Posterior vena cava (tissue), 2 donors: ENCODE measurements around the gene CISD2. TPM values are rescaled to one million over a fixed set of nuclear protein-coding genes. Genes with fewer than 3 reads are reported as not detected.
"Not testable (repeated sequence)": the region's sequence is repeated elsewhere in the genome, so short reads cannot be mapped to it uniquely, and the experiment has no call there.

Experiments
- DNase-seq: peaks from one replicate; pipeline ENCODE4 v3.0.0-alpha.2; 2020; ENCODE audit warnings: low spot score
- intact Hi-C, 2 donors: fragments of 100-400 bp; cut with DNase I; formaldehyde crosslinking; loops; one replicate each; pipeline versions ENCODE4 v1.14.1 to v1.14.2; 2022 to 2023
- total RNA-seq, 2 donors: library from RNA; stranded (reverse); fragmentation: NEBNext Ultra II Directional; extraction: Animal tissue kit (Norgen Biotek cat#: 25700); gene quantifications; one replicate each; pipeline ENCODE4 v1.2.1, GENCODE V29; 2021
- donor health status: DM: yes; HTN: yes; CAD: no.
- donor health status: DM: yes; HTN: yes; CAD: no.

Gene CISD2
- total RNA-seq, 2 donors from 2014 or later: 15.3 to 22.5 TPM

GRCh38 chr4:102883278-102883677 is 14.5 kb downstream of the CISD2 start:
- DNase-seq: no peak

GRCh38 chr4:102888570-102888969 is 19.8 kb downstream of the CISD2 start:
- DNase-seq, intact Hi-C loops: not testable (repeated sequence)

More at GRCh38 chr4:102883278-102883677, 14.5 kb downstream of the CISD2 start:
- intact Hi-C loops: no loop called here

DNA sequence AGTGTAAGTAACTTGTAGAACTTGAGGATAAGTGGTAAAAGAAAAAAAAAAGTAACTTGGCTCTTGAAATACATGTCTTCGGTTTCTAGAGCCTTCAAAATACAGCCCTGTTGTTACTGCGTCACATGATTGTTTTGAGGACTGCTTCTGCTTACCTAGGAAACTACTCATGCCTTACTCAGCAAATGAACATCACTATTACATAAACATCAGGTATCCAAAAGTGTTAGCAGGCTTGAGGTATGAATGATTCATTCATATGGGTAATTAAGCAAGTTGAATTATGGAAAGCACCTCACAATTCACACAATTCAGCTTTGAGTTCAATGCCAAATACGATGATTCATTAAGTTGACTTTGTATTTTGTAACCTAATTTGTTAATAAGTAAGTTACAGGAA is 21.1 kb downstream of the CISD2 start:
- DNase-seq, intact Hi-C loops: not testable (repeated sequence)

- intact Hi-C loops, DNase-seq: not testable (repeated sequence)
Measured at GRCh38 chr4:102896547-102896946, 27.8 kb downstream of the CISD2 start.

GRCh38 chr4:102897610-102898009 is 28.8 kb downstream of the CISD2 start:
- intact Hi-C loops, DNase-seq: not testable (repeated sequence)

DNA sequence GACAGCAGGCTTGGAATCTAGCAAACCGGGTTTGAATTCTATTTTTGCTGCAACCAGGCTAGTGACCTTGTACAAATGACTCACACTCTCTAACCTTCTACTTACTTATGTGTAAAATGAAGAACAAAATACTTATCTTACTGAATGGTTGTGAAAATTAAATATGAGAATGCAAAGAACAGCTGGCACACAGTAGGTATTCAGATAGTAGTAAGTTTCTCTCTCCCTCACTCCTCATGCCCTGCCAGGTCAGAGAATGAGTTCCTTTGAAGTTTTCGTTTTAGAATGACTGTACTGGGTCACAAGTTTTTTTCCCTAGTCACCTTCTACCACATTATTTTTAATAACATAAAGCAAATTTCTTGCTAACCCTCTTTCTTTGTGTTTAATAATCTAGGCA is 33.0 kb downstream of the CISD2 start:
- intact Hi-C loops: no loop called here
- no peak for DNase-seq

GRCh38 chr4:102918859-102919258 is 50.1 kb downstream of the CISD2 start:
- DNase-seq: no peak
- intact Hi-C loops: no loop called here

DNA sequence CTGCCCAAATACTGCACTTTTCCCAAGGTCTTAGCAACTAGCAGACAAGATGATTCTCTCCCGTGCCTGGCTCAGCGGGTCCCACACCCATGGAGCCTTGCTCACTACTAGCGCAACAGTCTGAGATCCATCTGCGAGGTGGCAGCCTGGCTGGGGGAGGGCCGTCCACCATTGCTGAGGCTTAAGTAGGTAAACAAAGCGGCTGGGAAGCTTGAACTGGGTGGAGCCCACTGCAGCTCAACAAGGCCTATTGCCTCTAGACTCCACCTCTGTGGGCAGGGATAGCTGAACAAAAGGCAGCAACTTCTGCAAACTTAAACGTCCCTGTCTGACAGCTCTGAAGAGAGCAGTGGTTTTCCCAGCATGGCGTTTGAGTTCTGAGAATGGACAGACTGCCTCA is 50.9 kb downstream of the CISD2 start:
- intact Hi-C loops: not testable (repeated sequence)

DNA sequence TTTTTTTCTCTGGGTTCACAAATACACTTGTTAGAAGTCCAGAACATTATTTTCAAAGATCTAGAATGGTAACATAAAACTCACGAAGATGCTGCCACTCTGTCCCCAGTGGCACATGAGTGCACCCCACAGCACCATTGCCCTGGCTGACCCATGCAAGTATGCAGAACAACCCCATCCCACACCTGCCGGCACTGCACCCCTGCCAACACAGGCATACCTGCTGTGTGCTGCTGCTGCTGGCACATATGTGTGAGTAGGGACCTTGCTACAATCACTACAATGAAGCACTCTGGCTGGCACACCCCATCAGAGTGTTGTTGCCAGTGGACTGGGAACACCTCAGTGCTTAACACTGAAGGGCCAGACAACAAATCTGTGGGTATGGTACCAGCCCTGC is 66.9 kb downstream of the CISD2 start:
- no peak for DNase-seq
- intact Hi-C loops: no loop called here

More for the DNA sequence above, 50.9 kb downstream of the CISD2 start:
- not testable (repeated sequence) for DNase-seq

GRCh38 chr4:102938063-102938462 is 69.3 kb downstream of the CISD2 start:
- intact Hi-C loops: not testable (repeated sequence)

More at GRCh38 chr4:102938063-102938462, 69.3 kb downstream of the CISD2 start:
- not testable (repeated sequence) for DNase-seq

Other genes starting within 250 kb of the CISD2 start
- 10 to 100 TPM; 16.7 to 24.8 TPM for gene MANBA, start 108.0 kb upstream of the CISD2 start, total RNA-seq
- 100 to 1,000 TPM; 216 to 257 TPM for gene UBE2D3, start 41.4 kb upstream of the CISD2 start, total RNA-seq
- 1 to 10 TPM; 1.1 to 1.4 TPM for gene SLC9B1, start 150.7 kb downstream of the CISD2 start, total RNA-seq
- 10 to 100 TPM; 14.6 to 18.7 TPM for gene SLC9B2, start 207.8 kb downstream of the CISD2 start, total RNA-seq
- gene BDH2, start 230.8 kb downstream of the CISD2 start, total RNA-seq: 10 to 100 TPM; 40.1 to 41.2 TPM